ENCODE data around the gene XXYLT1.

- TF ChIP-seq CREB5 (CRISPR knock-in tag; IDR thresholded peaks at IDR 0.05; ENCODE audit: low read depth) (no peak), ZFP3 (CRISPR knock-in tag; IDR thresholded peaks at IDR 0.05) (no peak), PPARA (CRISPR knock-in tag; IDR thresholded peaks at IDR 0.05; ENCODE audit: borderline replicate concordance) (no peak), RARB (CRISPR knock-in tag; IDR thresholded peaks at IDR 0.05) (no peak), ZNF565 (CRISPR knock-in tag; conservative IDR thresholded peaks at IDR 0.05; ENCODE audit: low read depth) (no peak), CSDC2 (CRISPR knock-in tag; IDR thresholded peaks at IDR 0.05) (no peak), ZC3H10 (CRISPR knock-in tag; IDR thresholded peaks at IDR 0.05) (no peak)
These were observed 58.1 kb downstream of the XXYLT1 start for GRCh38 chr3:195212749-195213375.
